Measurements from ENCODE around the gene DNAH5. TPM values are rescaled to one million over a fixed set of nuclear protein-coding genes. Genes with fewer than 3 reads are reported as not detected.

Gene DNAH5
- total and polyA plus RNA-seq, 7 donors = under 0.01 to 0.36 (median 0.07) TPM

DNA sequence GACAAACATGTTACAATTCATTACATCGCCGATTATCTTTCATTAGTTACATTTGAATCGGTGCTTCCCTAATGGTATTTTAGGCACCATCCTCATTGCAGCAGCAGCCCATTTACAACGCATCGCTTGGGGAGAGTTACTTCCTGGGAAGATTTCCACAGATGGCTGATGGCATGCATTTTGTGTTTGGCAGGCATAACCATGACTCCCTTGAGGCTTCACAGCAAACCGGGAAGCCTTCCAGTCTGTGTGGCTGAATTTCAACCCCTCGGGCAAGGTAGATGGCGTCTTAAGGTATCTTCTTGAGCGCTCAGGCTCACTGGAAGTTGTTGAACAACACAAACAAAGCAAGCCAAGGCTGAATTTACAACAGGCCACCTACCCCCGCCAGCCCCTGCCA lies 1.6 kb upstream of the DNAH5 start:
- Histone ChIP-seq H3K36me3 (ENCODE audit: insufficient read depth in 1 of 2, low read depth in 1 of 2) (no peaks in the 10 kb centered on the region), H3K4me3 (no peak overlapping the region), H3K27me3 (ENCODE audit: insufficient read depth in 3 of 3, low read length in 2 of 3) (no peaks in the 10 kb centered on the region), H3K9me3 (no peaks in the 10 kb centered on the region), H3K27ac (no peak overlapping the region), H3K4me1 (no peaks in the 10 kb centered on the region)
- ATAC-seq = peak in 1 of 4 donors; percentile 43
- 25 to 35% (median 32%) methylated on average over 10 of the region's 10 CpGs for WGBS, 3 donors
- TF ChIP-seq, protein P1, sequence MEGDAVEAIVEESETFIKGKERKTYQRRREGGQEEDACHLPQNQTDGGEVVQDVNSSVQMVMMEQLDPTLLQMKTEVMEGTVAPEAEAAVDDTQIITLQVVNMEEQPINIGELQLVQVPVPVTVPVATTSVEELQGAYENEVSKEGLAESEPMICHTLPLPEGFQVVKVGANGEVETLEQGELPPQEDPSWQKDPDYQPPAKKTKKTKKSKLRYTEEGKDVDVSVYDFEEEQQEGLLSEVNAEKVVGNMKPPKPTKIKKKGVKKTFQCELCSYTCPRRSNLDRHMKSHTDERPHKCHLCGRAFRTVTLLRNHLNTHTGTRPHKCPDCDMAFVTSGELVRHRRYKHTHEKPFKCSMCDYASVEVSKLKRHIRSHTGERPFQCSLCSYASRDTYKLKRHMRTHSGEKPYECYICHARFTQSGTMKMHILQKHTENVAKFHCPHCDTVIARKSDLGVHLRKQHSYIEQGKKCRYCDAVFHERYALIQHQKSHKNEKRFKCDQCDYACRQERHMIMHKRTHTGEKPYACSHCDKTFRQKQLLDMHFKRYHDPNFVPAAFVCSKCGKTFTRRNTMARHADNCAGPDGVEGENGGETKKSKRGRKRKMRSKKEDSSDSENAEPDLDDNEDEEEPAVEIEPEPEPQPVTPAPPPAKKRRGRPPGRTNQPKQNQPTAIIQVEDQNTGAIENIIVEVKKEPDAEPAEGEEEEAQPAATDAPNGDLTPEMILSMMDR (IDR thresholded peaks at IDR 0.05) = no peak
- intact Hi-C loops (cut with DNase I) = no loop called here
- no peak for DNase-seq

DNA sequence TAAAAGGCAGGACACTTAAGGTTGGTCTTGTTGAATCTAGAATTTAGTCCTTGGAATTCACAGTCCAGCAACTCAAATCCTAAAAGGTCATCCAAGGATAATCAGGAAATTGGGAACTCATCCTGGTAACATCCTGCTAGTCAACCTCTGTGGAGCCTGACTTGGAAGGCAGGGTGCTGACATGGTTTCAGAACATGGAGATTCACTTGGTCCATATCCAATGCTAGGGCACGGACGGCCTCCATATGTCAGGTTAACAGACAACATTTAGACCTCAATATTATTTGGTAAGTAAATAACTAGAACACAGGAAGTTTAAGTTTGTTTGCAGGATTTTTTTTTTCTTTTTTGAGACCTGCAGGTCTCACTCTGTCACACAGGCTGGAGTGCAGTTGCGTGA lies 783 bp upstream of the DNAH5 start:
- no peak for ATAC-seq

DNA sequence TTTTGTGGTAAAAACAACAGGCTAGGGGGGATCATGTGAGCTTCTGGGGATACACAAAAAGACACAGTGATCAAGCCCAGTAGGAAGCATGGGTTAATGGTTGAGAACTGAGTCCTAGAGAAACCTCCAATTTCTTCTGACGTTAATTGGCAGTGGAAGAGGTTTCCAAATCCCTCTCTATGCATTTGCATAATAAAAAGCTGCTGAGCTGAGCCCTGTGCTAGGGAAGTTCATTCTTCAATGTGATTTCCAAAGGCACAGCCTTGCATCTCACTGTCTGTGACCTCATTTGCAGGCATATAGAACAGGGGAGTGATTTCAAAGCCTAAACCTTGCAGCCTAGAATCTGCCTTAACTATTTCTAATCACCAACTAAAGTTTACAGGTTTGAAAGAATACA lies 812 bp downstream of the DNAH5 start:
- Histone ChIP-seq H3K27me3 (ENCODE audit: insufficient read depth in 3 of 3, low read length in 2 of 3) (peaks cover 0 to 11% (median 6%) of the 10 kb centered on the region in 3 donors), H3K9me3 (no peaks in the 10 kb centered on the region), H3K27ac (no peak overlapping the region), H3K4me1 (no peaks in the 10 kb centered on the region), H3K36me3 (ENCODE audit: insufficient read depth in 1 of 2, low read depth in 1 of 2) (no peaks in the 10 kb centered on the region), H3K4me3 (no peak overlapping the region)
- ATAC-seq = no peak
- intact Hi-C loops (cut with DNase I) = no loop called here
- TF ChIP-seq, protein P1 (IDR thresholded peaks at IDR 0.05) = no peak
- no peak for DNase-seq
- 39 to 50% (median 39%) methylated on average over 1 of the region's 1 CpG for WGBS, 3 donors

More for the DNA sequence above, 783 bp upstream of the DNAH5 start:
- H3K4me1 ChIP-seq = no peaks in the 10 kb centered on the region
- WGBS, 3 donors = 73 to 91% (median 78%) methylated on average over 3 of the region's 3 CpGs
- TF ChIP-seq, protein P1 (IDR thresholded peaks at IDR 0.05) = no peak
- H3K36me3 ChIP-seq (ENCODE audit: insufficient read depth in 1 of 2, low read depth in 1 of 2) = no peaks in the 10 kb centered on the region
- no peak for DNase-seq
- no peak overlapping the region for H3K4me3 ChIP-seq
- H3K9me3 ChIP-seq = no peaks in the 10 kb centered on the region
- no peaks in the 10 kb centered on the region for H3K27me3 ChIP-seq (ENCODE audit: insufficient read depth in 3 of 3, low read length in 2 of 3)
- intact Hi-C loops (cut with DNase I) = no loop called here
- H3K27ac ChIP-seq = no peak overlapping the region

DNA sequence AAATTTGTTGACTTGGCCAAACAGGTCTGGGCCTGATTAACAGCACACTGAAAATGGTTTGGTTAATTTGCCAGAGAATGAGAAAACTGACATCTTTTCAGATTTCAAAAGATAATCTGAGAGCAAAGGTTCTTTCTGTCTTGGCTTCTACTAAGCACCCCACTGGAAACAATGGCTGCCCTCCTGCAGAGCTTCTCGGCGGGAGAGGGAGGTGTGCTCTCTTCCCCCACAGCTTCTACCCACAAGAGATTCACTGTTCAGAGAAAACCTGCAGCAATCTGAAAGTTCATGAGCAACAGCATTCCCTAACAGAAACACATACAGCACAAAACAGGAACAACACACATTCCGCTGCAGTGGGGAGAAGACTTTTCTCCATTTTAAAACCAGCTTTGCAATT lies 3.0 kb downstream of the DNAH5 start:
- DNase-seq (no peak), ATAC-seq (no peak)
- TF ChIP-seq, protein P1 (IDR thresholded peaks at IDR 0.05) = no peak
- intact Hi-C loops (cut with DNase I) = no loop called here
- Histone ChIP-seq H3K4me1 (no peaks in the 10 kb centered on the region), H3K36me3 (ENCODE audit: insufficient read depth in 1 of 2, low read depth in 1 of 2) (no peaks in the 10 kb centered on the region), H3K9me3 (no peaks in the 10 kb centered on the region), H3K27me3 (ENCODE audit: insufficient read depth in 3 of 3, low read length in 2 of 3) (peaks cover 0 to 15% (median 6%) of the 10 kb centered on the region in 3 donors), H3K27ac (no peak overlapping the region), H3K4me3 (no peak overlapping the region)
- WGBS, 3 donors = 54 to 57% (median 56%) methylated on average over 3 of the region's 3 CpGs

DNA sequence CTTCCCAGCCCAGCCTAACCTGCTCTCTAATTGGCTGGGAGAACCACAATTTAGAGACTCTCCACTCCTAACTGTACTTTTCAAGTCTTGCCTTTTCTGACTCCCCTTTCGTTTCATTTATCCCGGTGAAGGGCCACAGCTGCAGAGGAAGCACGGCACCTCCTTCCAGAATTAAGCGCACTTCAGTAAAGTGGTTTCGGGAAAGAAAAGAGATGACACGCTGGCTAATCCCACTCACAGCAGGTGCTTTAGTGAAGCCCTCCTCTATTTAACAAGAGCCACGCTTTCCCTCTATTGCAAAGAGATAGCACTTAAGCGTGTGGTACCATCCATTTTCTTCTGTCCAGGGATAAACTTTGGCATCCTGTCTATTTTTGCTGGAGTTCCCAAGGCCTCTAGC lies 4.8 kb downstream of the DNAH5 start:
- whole genome bisulfite sequencing, 3 donors = 32 to 38% (median 37%) methylated on average over 8 of the region's 8 CpGs

More for the DNA sequence above, 4.8 kb downstream of the DNAH5 start:
- Histone ChIP-seq H3K36me3 (ENCODE audit: insufficient read depth in 1 of 2, low read depth in 1 of 2) (no peaks in the 10 kb centered on the region), H3K4me1 (no peaks in the 10 kb centered on the region), H3K27me3 (ENCODE audit: insufficient read depth in 3 of 3, low read length in 2 of 3) (peaks cover 0 to 15% (median 6%) of the 10 kb centered on the region in 3 donors), H3K4me3 (no peak overlapping the region), H3K9me3 (peaks cover 6% of the 10 kb centered on the region), H3K27ac (no peak overlapping the region)
- TF ChIP-seq, protein P1 (IDR thresholded peaks at IDR 0.05) = no peak
- ATAC-seq (no peak), DNase-seq (no peak)
- intact Hi-C loops (cut with DNase I) = no loop called here
